ENCODE data around the gene CASP1. TPM values are rescaled to one million over a fixed set of nuclear protein-coding genes. Genes with fewer than 3 reads are reported as not detected.
"Not testable (repeated sequence)": the region's sequence is repeated elsewhere in the genome, so short reads cannot be mapped to it uniquely, and the experiment has no call there.

The CASP1 gene
- polyA plus RNA-seq, 1 donor (not counting 4 experiments of a cell fraction or from before 2014, with no cell fraction given) = 69.1 TPM

DNA sequence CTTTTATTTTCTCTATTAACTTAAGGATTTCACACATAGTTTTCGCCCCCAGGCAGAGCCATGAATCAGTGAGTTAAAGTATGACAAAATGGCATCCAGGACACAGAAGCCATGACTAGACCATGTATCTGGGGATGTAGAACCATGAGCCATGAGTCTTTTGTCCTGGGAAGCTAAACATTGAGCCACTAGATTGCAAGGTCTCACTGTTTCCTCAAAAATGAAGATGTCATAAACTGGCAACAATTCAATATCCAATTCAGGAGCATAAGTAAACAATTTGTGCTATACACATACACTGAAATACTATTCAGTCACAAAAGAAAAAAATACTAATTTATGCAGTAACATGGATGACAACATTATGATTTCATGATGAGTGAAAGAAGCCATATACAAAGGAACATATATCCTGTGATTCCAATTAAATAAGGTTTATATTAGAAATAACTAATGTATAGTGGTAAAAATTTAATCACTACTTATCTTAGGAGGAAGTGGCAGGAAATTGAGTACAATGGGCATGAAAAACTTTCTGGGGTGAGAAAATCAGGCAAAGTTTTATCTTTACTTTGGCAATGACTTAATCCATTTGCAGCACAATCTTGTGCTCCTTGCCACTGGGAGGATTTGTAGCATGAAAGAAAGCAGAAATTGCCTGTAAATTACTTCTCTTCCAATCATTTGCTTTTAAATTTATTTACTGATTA, 38.7 kb upstream of the CASP1 start:
- FAIRE-seq (peak; percentile 57), DNase-seq (ENCODE audit: low read depth, low spot score) (no peak)
- Histone ChIP-seq H3K4me2 (ENCODE audit: control insufficient read depth, extremely low read depth, insufficient read depth, low read depth, low read length) (no peak overlapping the region), H3K79me2 (ENCODE audit: control insufficient read depth, insufficient read depth, low read length) (no peaks in the 10 kb centered on the region), H3K9me1 (ENCODE audit: control insufficient read depth, extremely low read depth, insufficient read depth, low read length) (no peaks in the 10 kb centered on the region), H2AFZ (ENCODE audit: control insufficient read depth, low read length) (no peak overlapping the region), H3K9ac (ENCODE audit: control insufficient read depth, extremely low read depth, insufficient read depth, low read length) (no peak overlapping the region), H4K20me1 (ENCODE audit: control insufficient read depth, extremely low read depth, insufficient read depth, low read length) (no peaks in the 10 kb centered on the region), H3K9me3 (ENCODE audit: control insufficient read depth, low read depth, low read length) (no peaks in the 10 kb centered on the region), H3K27ac (ENCODE audit: control insufficient read depth, insufficient read depth, low read length) (no peak overlapping the region), H3K4me1 (ENCODE audit: control insufficient read depth, extremely low read depth, insufficient read depth, low read length) (peaks cover 15% of the 10 kb centered on the region), H3K36me3 (ENCODE audit: control insufficient read depth in 2 of 2, extremely low read depth in 1 of 2, insufficient read depth in 2 of 2, low read length in 2 of 2) (no peaks in the 10 kb centered on the region), H3K27me3 (ENCODE audit: control insufficient read depth, extremely low read depth, insufficient read depth, low read length) (no peaks in the 10 kb centered on the region), H3K4me3 (ENCODE audit: control insufficient read depth in 2 of 3, extremely low read depth in 1 of 3, insufficient read depth in 2 of 3, low read depth in 1 of 3, low read length in 3 of 3) (no peak overlapping the region)
- dilution Hi-C loops (cut with MboI; ENCODE audit: extremely low pct_ligation_motif_present, low sequenced_read_pairs) = no loop called here
- TF ChIP-seq EZH2 (IDR thresholded peaks at IDR 0.05; ENCODE audit: low read length) = no peak
- TF ChIP-seq, protein P1, sequence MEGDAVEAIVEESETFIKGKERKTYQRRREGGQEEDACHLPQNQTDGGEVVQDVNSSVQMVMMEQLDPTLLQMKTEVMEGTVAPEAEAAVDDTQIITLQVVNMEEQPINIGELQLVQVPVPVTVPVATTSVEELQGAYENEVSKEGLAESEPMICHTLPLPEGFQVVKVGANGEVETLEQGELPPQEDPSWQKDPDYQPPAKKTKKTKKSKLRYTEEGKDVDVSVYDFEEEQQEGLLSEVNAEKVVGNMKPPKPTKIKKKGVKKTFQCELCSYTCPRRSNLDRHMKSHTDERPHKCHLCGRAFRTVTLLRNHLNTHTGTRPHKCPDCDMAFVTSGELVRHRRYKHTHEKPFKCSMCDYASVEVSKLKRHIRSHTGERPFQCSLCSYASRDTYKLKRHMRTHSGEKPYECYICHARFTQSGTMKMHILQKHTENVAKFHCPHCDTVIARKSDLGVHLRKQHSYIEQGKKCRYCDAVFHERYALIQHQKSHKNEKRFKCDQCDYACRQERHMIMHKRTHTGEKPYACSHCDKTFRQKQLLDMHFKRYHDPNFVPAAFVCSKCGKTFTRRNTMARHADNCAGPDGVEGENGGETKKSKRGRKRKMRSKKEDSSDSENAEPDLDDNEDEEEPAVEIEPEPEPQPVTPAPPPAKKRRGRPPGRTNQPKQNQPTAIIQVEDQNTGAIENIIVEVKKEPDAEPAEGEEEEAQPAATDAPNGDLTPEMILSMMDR (optimal IDR thresholded peaks at IDR 0.05 in 1 of 3, IDR thresholded peaks at IDR 0.05 in 1 of 3, conservative IDR thresholded peaks at IDR 0.05 in 1 of 3; ENCODE audit: extremely low read depth in 1 of 3, insufficient read depth in 2 of 3, low read length in 3 of 3) = no peak

DNA sequence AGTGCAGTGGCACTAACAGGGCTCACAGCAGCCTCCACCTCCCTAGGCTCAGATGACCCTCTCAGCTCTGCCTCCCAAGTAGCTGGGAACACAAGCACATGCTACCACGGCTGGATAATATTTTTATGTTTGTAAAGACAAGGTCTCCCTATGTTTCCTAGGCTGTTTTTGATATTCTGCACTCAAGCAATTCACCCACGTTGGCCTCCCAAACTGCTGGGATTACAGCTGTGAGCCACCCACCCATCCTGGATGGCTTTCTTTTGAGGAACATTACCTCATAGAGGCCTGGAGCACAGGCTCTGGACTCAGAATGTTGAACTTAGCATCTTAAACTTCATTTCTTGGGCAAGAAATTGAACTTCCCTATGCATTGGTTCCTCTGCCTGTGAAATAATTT, 37.1 kb upstream of the CASP1 start:
- H3K9me1 ChIP-seq (ENCODE audit: control insufficient read depth, extremely low read depth, insufficient read depth, low read length); H3K79me2 ChIP-seq (ENCODE audit: control insufficient read depth, insufficient read depth, low read length); H3K9ac ChIP-seq (ENCODE audit: control insufficient read depth, extremely low read depth, insufficient read depth, low read length); H3K27ac ChIP-seq (ENCODE audit: control insufficient read depth, insufficient read depth, low read length); dilution Hi-C loops (cut with MboI; ENCODE audit: extremely low pct_ligation_motif_present, low sequenced_read_pairs); H3K4me3 ChIP-seq (ENCODE audit: control insufficient read depth in 2 of 3, extremely low read depth in 1 of 3, insufficient read depth in 2 of 3, low read depth in 1 of 3, low read length in 3 of 3); DNase-seq (ENCODE audit: low read depth, low spot score); H3K36me3 ChIP-seq (ENCODE audit: control insufficient read depth in 2 of 2, extremely low read depth in 1 of 2, insufficient read depth in 2 of 2, low read length in 2 of 2); H2AFZ ChIP-seq (ENCODE audit: control insufficient read depth, low read length); H3K9me3 ChIP-seq (ENCODE audit: control insufficient read depth, low read depth, low read length); H3K27me3 ChIP-seq (ENCODE audit: control insufficient read depth, extremely low read depth, insufficient read depth, low read length); H3K4me2 ChIP-seq (ENCODE audit: control insufficient read depth, extremely low read depth, insufficient read depth, low read depth, low read length); H4K20me1 ChIP-seq (ENCODE audit: control insufficient read depth, extremely low read depth, insufficient read depth, low read length); FAIRE-seq: not testable (repeated sequence)
- H3K4me1 ChIP-seq (ENCODE audit: control insufficient read depth, extremely low read depth, insufficient read depth, low read length) = peaks cover 11% of the 10 kb centered on the region

All from keratinocyte (primary cell).